ENCODE data around the gene NEDD9. TPM values are rescaled to one million over a fixed set of nuclear protein-coding genes. Genes with fewer than 3 reads are reported as not detected.

NEDD9 gene
- total RNA-seq, 2 experiments from 2014 or later = 57.5 to 57.9 TPM

DNA sequence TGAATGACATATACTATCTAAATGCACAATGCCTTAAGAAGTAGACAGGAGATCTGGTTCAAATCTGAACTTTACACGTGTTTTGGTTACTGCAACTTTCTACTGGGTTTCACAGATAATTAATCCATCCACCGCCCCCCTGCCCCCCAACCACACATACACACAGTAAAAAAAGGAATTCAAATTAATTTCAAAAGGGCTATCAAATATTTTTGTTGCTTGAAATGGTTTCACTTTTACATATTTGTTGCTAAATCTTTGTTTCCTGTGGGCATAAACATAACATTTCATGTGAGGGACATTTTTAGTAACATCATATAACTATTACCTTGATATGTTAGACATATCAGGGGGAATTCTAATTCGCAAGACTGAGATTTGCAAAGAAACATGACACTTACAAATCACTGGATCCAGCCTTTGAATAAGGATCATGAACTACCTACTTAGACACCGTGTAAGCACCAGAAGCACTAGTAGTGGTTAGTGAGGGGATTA is 7.5 kb downstream of the NEDD9 start:
- ChIA-PET POLR2A (interaction anchor here (0.9 to 1.5 kb wide), 5 partner anchors 8 to 52 kb away, joined by 3 to 6 read pairs (median 4); partner anchors contain the start of gene NEDD9), CTCF (interaction anchor here (0.7 to 1.4 kb wide), 4 partner anchors 9 to 192 kb away, joined by 3 to 6 read pairs (median 4); no protein-coding TSS in a partner anchor)

DNA sequence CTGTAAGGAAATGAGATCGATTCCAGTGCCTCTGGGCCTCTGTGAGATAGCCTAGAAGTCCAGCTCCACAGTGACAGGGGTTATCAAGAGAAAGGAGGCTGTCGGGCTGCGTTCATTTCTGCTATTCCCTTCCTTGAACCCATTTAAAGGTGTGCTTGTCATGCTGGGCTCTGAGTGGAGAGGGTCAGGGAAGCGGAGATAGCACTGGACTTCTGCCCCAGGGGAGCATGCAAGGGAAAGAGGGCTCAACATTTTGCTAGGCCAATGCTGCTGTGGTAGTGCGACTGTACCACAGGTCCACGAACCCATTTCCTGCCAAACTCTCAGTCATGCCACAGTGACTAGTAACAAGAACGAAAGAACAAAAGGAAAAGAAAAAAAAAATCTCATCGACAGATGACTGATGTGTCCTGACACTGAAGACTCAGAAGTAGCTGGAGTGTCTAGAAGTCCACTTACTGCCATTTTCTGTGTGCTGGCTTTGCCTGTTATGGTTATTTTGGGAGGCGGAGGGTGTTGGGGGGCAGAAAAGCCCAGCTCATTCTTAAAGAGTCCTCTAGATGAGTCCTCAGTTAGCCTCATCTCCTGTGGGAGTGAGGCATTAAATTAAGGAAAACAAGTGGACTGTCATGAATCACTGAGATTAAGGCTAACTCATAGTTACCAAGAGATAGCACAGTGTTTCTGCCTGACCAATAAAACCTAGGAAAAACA is 8.1 kb downstream of the NEDD9 start:
- CTCF ChIA-PET = interaction anchor here (0.7 to 1.4 kb wide), 3 partner anchors 9 to 81 kb away, joined by 3 to 4 read pairs (median 3); no protein-coding TSS in a partner anchor
- POLR2A ChIA-PET = interaction anchor here (0.5 to 1.5 kb wide), 7 partner anchors 8 to 235 kb away, joined by 3 to 6 read pairs (median 3); partner anchors contain the start of gene NEDD9

DNA sequence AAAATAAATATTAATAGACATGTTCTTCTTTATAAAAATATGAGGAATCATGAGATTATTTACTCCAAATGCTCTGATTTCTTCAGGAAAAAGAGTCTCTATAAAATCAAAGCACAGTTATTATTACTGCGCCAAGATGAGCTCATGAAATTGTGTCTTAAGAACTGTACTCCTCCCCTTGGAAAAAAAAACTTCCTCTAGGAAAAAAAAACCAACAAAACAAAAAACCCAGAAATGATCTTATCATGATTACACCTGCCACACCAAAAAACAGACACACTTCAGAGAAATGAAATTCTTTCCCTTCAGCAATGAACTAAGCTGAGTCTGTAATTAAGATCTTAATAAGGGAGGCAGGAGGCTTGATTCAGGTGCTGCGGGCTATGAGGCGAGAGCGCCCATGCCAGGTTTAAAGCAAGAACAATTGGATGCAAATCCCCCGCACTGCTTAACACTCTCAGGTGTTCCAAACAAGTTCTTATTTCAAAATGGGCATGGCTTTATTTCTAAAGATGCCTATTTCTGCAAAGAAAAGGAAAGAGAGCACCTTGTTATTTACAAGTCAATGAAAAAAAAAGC is 9.1 kb downstream of the NEDD9 start:
- CTCF ChIA-PET = interaction anchor here (0.8 to 1.4 kb wide), 3 partner anchors 20 to 273 kb away, joined by 4 read pairs; no protein-coding TSS in a partner anchor
- POLR2A ChIA-PET = interaction anchor here (1.2 to 1.5 kb wide), 5 partner anchors 9 to 55 kb away, joined by 3 to 7 read pairs (median 4); partner anchors contain the start of gene NEDD9

DNA sequence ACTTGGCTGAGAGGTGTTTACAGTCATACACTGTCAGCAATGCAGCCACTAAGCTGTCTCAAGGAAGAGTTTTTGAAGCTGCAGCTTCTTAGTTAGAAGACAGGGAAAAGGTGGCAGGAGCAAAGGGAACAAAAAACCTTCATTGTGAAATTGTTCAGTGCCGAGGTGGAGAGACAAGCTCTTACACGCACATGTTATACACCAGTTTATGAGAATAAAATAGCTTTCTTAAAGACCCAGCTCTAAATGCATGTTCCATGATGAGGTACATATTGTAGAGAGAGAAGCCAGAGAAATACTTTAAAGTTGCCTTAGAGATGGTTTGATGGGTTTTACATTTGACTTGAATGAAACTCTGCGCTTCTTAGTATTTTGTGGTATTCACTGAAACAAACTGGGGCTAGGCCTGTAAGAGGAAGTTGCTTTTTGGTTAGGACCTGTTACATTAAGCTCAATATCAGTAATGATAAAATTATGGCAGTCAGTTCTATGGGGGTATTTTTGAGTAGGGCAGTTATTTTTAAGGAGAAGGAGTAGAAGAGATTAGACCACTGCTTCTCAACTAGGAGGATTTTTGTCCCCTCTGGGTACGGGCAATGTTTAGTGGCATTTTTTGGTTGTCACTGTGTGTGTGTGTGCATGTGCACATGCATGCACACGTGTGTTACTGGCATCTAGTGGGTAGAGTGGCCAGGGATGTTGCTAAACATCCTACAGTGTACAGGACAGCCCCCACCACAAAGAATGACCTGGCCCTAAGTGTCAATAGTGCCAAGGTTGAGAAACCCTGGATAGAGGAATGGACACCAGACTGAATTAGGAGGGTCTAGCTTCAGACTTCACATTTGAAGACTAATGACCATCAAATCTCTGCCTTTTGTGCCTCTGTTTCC is 9.8 kb downstream of the NEDD9 start:
- ChIA-PET CTCF (interaction anchor here (0.8 to 1.2 kb wide), 3 partner anchors 20 to 273 kb away, joined by 3 to 4 read pairs (median 4); no protein-coding TSS in a partner anchor), POLR2A (interaction anchor here (0.7 to 1.3 kb wide), 4 partner anchors 10 to 86 kb away, joined by 3 to 7 read pairs (median 3); partner anchors contain the start of gene NEDD9)

DNA sequence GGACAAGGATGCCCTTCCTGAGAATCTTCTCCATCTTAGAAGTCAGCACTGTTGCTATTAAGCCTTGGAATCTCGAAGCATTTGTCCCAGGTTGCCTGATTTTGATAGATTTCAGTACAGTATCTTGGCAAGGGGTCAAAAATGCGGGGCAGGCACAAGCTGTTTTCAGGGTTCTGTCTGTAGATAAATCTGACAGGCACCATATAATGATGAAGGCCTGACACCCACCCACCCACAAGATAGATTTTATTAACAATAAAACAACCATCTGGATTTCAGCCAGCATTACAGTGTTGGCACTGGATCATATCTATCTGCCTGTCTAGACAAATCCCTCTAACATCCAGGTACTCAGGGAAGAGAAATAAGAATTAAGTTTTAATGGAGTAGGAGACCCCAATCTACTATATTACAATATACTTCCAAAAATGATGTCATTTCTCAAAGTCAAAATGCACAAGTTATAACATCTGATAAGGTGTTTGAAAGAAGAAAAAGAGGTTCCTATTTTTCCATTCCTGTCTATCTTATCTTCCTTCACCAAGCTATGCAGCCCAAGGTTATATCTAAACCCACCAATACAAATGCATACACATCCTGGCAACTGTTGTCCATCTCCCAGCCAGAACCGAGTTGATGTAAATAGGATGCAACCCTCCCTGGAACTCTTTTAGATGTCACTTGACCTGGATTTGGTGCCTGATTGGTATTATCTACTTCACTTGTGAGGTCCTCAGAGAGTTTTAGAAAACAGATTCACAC is 10.7 kb downstream of the NEDD9 start:
- ChIA-PET POLR2A (interaction anchor here (1.2 to 1.3 kb wide), 3 partner anchors 11 to 56 kb away, joined by 3 to 7 read pairs (median 3); partner anchors contain the start of gene NEDD9), CTCF (interaction anchor here (1.1 to 1.2 kb wide), 2 partner anchors 19 to 274 kb away, joined by 3 to 4 read pairs; no protein-coding TSS in a partner anchor)

DNA sequence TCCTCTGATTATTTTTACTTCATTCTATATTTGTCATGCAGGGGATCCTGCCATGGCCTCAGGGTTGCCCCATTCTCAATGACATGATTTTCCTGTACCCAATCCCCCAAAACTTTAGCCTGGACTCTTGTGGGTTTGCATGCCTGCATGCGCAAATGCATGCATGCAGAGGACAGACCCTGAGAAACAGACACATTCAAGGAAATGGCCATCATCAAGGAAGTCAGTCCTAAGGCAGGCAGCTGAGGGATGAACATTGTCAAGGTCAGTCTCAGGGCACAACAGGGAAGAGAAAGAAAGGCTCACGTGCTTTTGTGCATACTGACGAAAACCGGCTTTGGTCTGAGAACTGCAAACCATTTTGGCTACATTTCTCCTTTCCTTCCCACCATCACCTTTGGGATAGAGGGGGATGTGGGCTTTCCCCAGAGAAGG is 13.1 kb downstream of the NEDD9 start:
- CTCF ChIA-PET = no interaction called here
- POLR2A ChIA-PET = no interaction called here

DNA sequence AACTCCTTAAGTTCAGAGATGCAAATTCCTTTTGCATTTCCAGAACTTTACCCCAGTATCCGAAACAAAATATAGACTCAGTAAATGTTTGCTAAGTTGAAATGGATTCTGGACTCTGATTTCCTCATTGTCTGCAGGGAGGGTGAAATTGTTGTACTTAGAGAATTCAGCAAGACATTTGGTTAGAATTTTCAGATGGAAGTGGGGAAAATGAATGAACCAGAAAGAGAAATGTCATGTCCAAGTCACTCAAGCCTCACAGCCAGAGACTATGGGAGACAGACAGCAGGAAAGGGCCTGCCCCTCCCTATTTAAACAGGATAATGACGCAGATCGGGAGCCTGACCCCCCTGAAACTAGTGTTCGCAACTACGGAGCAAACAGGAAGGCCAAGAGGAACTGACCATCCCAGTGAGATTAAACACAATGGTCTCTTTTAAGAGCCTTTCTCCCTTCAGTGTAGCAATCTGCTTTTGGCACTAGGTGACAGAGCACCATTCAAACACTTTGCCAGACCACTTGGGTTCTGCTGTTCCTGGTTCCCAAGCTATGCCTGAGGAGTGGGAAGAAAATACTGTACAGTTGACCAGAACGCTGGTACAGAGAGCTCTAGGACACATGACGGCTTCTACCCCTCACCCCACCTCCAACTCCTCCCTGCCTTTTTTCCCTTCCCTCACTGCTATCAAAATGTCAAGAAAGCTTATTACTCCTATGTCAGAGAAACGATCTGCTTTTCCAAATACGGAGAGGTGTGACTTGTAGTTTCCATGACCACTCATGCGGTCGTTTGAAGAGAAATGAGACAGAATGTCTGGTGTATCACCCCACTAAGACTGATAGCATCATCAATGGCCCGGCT is 13.7 kb downstream of the NEDD9 start:
- POLR2A ChIA-PET = no interaction called here
- CTCF ChIA-PET = interaction anchor here (1.4 kb wide), 1 partner anchor 14 kb away, joined by 4 read pairs; the partner anchor contains the start of gene NEDD9

DNA sequence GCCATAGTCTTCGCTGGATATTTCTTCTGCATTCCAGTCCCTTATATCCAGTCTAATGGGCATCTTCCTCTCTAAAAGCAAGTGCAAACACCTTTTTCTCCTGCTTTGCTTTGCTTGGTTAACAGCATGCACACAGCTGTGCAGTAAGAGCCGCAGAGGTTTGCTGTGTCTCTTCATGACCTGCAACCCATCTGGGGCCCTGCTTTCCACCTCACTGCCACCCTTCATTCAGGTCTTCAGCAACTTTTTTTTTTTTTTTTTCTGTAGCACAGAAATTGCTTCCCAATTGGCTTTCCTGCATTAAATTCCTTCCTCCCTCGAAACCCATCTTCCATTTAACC is 14.4 kb downstream of the NEDD9 start:
- ChIA-PET CTCF (interaction anchor here (1.4 kb wide), 1 partner anchor 15 kb away, joined by 4 read pairs; the partner anchor contains the start of gene NEDD9), POLR2A (no interaction called here)

DNA sequence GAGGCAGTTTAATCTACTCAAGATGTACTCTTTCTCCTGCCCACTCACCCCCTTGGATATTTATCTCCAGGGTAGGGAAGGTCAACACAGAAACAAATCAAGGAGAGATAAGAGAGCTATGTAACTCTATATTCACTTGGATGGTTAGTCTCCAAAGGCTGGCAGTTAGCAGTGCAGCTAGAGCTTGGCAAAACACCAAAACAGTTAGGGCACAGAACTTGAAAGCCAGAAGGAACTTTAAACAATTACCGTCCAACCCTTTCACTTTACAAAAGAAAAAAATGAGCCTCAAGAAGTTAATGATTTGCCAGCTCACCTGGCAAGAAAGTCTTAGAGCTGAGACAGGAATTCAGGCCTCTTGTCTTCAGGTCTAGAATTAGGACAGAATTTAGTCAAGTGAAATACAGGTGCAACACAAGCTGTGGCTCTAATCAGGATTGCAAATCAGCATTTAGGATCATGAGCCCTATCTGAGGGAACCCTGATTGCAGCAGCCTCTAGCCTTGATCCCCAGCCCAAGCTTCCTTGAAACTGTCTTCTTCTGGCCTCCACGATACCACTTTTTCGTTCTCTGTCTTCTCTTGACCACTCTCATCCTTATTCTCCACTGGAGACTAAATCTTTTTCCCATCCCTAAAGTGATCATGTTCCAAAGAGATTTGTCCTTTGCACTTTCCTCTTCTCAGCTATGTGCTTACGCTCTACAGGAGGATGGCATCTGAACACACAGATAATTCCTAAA is 14.9 kb downstream of the NEDD9 start:
- ChIA-PET CTCF (interaction anchor here (1.4 kb wide), 1 partner anchor 15 kb away, joined by 4 read pairs; the partner anchor contains the start of gene NEDD9), POLR2A (interaction anchor here (1.4 kb wide), 1 partner anchor 14 kb away, joined by 3 read pairs; no protein-coding TSS in a partner anchor)

DNA sequence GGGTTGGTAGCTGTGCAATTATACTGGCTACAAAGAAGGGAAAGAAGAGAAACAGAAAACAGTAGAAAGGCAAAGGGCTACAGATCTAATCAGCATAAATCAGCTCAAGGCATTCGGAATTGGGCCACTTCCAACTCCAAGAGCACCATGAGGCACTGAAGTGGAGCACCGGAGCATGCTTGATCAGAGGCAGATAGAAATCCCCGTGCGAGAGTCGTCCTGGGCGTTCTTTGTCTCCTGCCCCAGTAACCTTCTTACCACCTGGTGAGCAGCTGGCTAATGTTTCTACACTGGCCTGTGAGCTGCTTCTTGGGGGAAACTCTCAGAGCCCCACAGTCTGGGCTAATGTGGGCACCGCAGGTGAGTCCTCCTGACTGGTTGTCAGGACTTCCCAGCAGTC is 16.7 kb downstream of the NEDD9 start:
- ChIA-PET CTCF (interaction anchor here (0.6 kb wide), 1 partner anchor 9 kb away, joined by 3 read pairs; no protein-coding TSS in a partner anchor), POLR2A (interaction anchor here (0.8 kb wide), 1 partner anchor 166 kb away, joined by 4 read pairs; no protein-coding TSS in a partner anchor)

DNA sequence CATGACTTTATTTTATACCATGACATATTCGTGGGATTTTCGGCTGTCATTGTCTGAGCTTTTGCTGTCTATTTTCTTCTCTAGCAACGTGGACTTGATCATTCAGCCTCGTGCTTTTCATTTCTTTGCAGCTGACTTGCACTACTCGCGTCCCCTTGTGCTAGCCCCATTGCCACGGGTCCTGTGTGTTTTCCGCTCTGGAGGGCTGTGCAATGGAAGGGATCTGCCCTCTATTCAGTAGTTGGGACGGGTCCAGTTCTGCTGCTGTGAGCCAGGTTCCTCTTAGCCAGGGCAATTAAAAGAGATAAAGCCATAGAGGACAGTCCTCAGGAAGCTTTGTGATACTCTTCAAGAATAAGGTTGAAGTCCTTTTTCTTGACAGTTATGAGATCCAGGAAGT is 17.6 kb downstream of the NEDD9 start:
- ChIA-PET CTCF (no interaction called here), POLR2A (no interaction called here)

DNA sequence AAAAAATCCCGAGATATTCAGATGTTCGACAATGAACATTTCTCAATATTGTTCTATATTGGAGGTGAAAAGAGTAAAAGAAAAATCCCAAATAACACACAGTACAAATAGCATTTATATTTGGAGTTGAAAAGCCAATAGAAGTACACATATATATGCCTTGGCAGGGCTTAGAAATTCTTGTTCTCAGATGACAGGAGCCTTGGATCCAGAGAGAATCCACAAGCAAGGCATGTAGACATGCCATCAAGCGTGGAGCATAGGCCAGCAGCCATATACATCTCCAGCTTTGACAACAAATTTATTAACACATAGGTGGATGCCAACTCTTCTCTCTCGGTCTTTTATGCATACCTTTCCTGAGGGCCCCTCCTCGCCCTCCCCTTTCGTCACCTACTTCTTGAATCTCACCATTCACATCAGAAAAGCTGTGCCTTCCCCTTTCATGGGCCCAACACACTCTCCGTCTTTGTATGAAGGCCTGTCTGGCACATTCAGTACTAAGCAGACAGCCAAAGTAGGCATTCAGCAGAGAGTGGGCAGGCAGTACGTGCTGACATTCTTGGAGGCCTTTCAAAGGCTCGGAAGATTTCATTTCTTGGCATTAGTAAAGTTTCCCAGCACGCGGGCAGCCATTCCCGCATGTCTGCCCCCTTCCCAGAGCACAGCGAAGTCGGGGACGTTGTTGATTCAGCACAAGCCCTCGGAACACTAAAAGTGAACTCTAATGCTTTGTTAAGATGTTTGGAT is 18.2 kb downstream of the NEDD9 start:
- CTCF ChIA-PET = no interaction called here
- POLR2A ChIA-PET = no interaction called here

DNA sequence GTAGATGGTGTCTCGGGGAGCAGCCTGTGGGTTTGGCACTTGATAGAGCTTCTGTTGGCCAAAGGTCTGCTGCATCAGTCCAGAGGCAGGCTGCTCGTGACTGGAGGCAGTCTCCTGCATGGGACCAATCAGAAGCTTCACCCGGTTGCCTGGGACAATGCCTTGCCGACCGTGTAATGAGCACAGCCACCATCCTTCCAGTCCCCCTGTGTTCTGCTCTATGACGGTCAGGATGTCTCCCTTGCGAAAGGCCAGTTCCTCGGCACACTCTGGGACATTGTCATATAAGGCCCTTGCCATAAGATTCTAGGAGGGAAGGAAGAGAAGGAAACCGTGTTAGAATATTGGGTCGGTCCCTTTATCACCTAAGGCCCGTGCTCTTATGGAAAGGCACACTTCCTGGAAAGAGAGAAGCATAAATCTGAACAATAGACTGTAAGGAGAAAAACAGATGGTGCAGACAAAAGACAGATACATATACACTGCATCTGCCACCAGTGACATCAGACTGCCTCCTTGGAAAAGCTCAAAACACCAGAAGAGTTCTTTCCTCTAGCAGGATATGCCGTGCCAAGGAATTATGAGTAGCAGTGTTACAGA is 18.9 kb downstream of the NEDD9 start:
- ChIA-PET CTCF (no interaction called here), POLR2A (no interaction called here)

DNA sequence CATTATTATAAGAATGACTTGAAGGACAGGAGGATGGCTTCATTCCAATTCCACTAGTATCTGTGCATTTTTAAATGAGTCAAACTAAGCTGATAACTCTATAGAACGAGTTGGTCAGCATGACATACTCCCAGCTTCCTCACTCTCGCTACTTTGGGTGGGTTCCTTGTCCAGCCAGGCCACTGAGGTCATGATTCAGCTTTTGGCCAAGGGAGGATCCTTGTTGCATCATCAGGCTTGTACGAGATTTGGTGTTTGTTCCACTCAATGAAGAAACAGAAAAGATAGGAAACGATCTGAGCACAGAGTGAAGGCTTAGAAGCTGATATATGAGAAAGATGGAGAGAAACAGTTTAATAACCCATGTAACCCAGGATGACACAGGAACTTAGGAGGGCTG is 19.8 kb downstream of the NEDD9 start:
- CTCF ChIA-PET = interaction anchor here (1.6 kb wide), 1 partner anchor 18 kb away, joined by 4 read pairs; no protein-coding TSS in a partner anchor
- POLR2A ChIA-PET = no interaction called here

DNA sequence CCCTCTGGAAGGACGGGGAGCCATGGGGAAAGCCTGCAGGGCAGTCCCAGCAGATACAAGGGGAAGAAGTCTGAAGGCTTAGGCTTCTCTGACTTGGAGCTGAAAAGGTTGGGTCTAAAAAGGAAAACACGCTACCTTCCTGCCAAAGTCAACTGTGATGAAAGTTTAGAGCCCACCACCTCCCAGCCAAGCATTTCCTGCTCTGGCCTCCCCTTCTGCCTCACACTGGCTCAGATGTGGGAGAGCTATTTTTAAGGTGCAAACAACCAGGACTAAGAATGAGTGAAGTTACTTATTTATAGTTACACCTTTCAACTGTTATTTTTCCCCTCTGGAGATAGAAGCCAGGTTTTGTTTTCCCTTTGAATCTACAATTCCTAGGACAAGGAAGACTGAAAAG is 21.2 kb downstream of the NEDD9 start:
- CTCF ChIA-PET = interaction anchor here (1.6 kb wide), 1 partner anchor 20 kb away, joined by 4 read pairs; no protein-coding TSS in a partner anchor
- POLR2A ChIA-PET = no interaction called here

Data from activated CD8-positive, alpha-beta memory T cell treated with anti-CD3 and anti-CD28 coated beads for 36 hours (primary cell).